HG03520 (cell line): ENCODE results near the gene PIGW.
A peak's percentile ranks its signal among the peaks of the same experiment; 100 is the strongest.

ENCODE experiments used
- ATAC-seq: cut with Tn5 transposase; IDR thresholded peaks from one replicate; pipeline ENCODE4 v1.9.1; 2021; ENCODE audit warnings: mild to moderate bottlenecking, moderate library complexity; ENCODE audit not compliant: unreplicated experiment

Gene PIGW

GRCh38 chr17:36545465-36546417 is 11.0 kb downstream of the PIGW start:
- ATAC-seq, result peak; percentile 59

GRCh38 chr17:36546418-36547093 is 11.8 kb downstream of the PIGW start:
- ATAC-seq, result no peak

DNA sequence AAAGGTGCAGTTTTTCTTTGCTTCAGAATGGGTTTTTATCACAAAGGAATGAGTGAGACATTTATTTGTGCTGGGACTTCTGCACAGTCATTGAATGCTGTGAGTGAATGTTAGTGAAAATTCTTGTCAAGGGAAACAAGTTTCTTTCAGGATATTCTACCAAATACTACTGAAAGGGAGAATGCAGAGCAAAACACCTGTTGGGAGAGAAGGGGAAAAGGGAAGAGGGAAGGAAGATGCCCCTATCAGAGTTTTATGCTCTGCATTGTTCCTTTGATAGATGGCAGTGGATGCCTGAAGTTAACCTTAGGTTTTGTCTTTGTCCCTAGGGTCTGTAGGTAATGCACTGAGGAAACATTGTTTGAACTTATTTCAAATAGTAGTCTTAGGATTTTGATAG is 13.0 kb downstream of the PIGW start:
- ATAC-seq, result no peak

DNA sequence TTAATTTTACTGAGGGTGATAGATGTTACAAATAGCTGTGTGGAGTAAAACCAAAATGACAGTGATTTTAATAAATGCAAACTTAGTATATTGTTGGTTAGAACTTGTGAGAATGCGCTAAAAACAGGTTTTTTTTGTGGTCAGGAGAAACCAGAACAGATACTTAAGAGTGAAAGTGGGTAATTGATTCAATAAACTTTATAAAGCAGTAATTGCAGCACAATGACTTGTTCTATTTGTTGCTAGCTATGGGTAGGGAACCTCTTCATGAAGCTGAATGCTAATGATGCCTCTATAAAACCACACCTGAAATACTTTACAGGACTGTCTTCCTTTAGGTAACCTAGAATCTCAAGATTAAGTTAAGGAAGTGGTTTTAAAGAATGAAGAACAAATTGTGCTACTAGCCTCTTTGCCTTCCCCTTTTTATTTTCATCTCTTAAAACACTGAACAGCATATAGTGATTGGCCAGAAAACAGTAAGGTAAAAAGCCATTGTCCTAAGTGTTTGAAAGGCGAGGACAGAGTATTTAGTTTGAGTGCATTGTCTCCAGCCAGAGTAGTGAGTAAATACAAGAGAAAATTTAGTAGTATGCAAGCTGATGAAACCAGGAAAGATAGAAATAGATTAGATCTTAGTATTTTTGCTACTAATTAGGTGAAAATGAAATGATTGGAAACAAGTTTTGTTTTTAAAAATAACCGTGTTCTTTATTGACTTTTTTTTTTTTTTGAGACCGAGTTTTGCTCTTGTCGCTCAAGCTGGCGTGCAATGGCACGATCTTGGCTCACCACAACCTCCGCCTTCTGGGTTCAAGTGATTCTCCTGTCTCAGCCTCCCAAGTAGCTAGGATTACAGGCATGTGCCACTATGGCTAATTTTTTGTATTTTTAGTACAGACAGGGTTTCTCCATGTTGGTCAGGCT is 16.0 kb downstream of the PIGW start:
- ATAC-seq, result no peak

DNA sequence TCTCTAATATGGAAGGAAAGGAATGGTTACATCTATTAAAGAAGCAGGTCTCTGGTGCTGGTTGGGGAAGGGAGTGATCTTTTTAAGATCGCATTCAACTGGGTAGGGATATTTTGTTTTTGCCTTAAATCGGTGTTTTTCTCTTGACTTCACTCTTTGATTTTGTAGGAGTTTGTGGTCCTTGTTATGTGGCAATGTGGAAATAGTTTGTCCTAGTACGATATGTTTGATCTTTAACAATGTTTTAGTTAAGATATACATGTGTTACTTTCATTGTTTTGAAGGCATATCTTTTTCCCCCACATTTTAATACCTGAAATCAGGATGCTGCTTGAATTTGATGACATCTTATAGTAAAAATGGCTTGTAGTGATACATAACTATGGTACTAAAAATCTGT is 18.7 kb downstream of the PIGW start:
- no peak for ATAC-seq

GRCh38 chr17:36566081-36566480 is 31.3 kb downstream of the PIGW start:
- ATAC-seq, result no peak

- ATAC-seq, result no peak
Observed at GRCh38 chr17:36575028-36575427, 40.2 kb downstream of the PIGW start.

GRCh38 chr17:36576793-36577192 is 42.0 kb downstream of the PIGW start:
- ATAC-seq, result no peak

DNA sequence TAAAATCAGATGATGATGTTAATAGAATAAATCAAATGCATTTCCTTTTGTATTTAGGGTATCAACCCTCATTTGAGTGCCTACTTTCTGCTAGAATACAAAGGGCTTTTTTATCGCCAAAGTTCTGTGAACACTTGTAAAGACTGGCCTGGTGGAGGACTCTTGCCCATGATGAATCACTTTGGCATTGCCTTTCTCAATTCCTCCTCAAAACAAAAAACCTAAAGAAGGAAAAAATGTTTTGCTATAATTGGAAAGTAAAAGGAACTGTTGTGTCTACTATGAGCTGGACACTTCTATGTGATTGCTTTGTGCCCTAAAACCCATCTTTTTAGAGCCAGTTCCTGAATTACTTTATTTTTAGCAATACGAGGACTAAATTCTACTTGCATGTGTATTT is 43.9 kb downstream of the PIGW start:
- ATAC-seq, result no peak

- ATAC-seq, result no peak
Observed at GRCh38 chr17:36583787-36584186, 49.0 kb downstream of the PIGW start.

GRCh38 chr17:36586138-36586537 is 51.4 kb downstream of the PIGW start:
- no peak for ATAC-seq
